Esophagus muscularis mucosa (tissue), 4 donors: ENCODE data around the gene CKLF.

ENCODE experiments used
- EP300 ChIP-seq: sonication (generic); formaldehyde crosslinking; IDR thresholded peaks from one replicate; pipeline ENCODE4 v1.6.1; 2017; ENCODE audit warnings: antibody characterized with exemption
- POLR2A ChIP-seq: fragments of 450-650 bp; IDR thresholded peaks from one replicate; pipeline ENCODE4 v1.6.1; 2017; ENCODE audit warnings: antibody characterized with exemption, moderate library complexity, mild to moderate bottlenecking, low read depth
- POLR2AphosphoS5 ChIP-seq, 2 donors: sonication (generic); formaldehyde crosslinking; IDR thresholded peaks; one replicate each; pipeline ENCODE4 v1.6.1; 2017; ENCODE audit warnings: antibody characterized with exemption in 2 of 2
- TF ChIP-seq, protein P1 (sequence below), 3 experiments: fragments of 200-600 bp in 2 of 3; fragments of 450-650 bp in 1 of 3; sonication (generic) in 2 of 3; IDR thresholded peaks; one replicate each; pipeline ENCODE4 v1.5.1; 2017 to 2019; ENCODE audit warnings: antibody characterized with exemption in 3 of 3, mild to moderate bottlenecking in 2 of 3, moderate library complexity in 1 of 3

DNA sequence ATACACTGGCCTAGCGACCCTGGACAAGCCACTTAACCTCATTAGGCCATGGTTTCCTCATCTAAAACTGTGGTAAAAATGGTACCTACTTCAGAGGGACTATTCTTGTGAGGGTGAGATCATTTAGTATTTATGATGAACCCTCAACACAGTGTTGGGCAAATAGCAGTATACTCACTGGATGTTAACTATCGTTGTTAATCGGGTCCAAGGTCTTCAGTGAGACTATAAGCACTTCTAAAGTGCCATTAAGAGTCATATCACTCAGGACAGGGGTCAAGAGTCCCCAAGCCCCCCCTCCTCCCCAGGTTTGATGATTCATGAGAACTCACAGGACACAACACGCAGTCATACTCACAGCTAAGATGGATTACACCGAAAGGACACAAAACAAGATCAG, 13.5 kb upstream of the CKLF start:
- TF ChIP-seq, protein P1, sequence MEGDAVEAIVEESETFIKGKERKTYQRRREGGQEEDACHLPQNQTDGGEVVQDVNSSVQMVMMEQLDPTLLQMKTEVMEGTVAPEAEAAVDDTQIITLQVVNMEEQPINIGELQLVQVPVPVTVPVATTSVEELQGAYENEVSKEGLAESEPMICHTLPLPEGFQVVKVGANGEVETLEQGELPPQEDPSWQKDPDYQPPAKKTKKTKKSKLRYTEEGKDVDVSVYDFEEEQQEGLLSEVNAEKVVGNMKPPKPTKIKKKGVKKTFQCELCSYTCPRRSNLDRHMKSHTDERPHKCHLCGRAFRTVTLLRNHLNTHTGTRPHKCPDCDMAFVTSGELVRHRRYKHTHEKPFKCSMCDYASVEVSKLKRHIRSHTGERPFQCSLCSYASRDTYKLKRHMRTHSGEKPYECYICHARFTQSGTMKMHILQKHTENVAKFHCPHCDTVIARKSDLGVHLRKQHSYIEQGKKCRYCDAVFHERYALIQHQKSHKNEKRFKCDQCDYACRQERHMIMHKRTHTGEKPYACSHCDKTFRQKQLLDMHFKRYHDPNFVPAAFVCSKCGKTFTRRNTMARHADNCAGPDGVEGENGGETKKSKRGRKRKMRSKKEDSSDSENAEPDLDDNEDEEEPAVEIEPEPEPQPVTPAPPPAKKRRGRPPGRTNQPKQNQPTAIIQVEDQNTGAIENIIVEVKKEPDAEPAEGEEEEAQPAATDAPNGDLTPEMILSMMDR (IDR thresholded peaks at IDR 0.05) = no peak
- TF ChIP-seq EP300 = no peak
- TF ChIP-seq POLR2A = no peak
- no peak for TF ChIP-seq POLR2AphosphoS5 (IDR thresholded peaks at IDR 0.05)
